Panc1 (cell line): Measurements from ENCODE around the gene SLC2A5. TPM values are rescaled to one million over a fixed set of nuclear protein-coding genes. Genes with fewer than 3 reads are reported as not detected.
"Not testable (repeated sequence)": the region's sequence is repeated elsewhere in the genome, so short reads cannot be mapped to it uniquely, and the experiment has no call there.

ENCODE experiments used
- ATAC-seq: fragments of 200-7000 bp; cut with Tn5 transposase; 2 replicates; pipeline ENCODE4 v1.9.1; 2020; ENCODE audit warnings: mild to moderate bottlenecking, moderate library complexity
- BruUV-seq: library from RNA; stranded (reverse); fragments of 400-500 nt; replicated peaks from 2 replicates; lab custom pipeline; 2021; lab: Mats Ljungman, UMichigan
- CTCF ChIA-PET: fragments of 300-600 bp; sonication (Branson Sonifier 250); formaldehyde crosslinking; loops from one replicate; lab custom pipeline; 2022; ENCODE audit warnings: antibody characterized with exemption; lab: Charles Lee
- POLR2A ChIA-PET: fragments of 300-600 bp; sonication (Branson Sonifier 250); formaldehyde crosslinking; loops from one replicate; lab custom pipeline; 2022; ENCODE audit warnings: antibody characterized with exemption; lab: Charles Lee
- DNase-seq: peaks from one replicate; pipeline ENCODE4 v3.0.0-alpha.2; 2010; ENCODE audit warnings: low read depth, low spot score
- H3K27ac ChIP-seq: 2 replicates; pipeline ENCODE4 v1.5.1; 2011; ENCODE audit warnings: mild to moderate bottlenecking, low read length, inconsistent platforms
- H3K27me3 ChIP-seq: fragments of 200-500 bp; sonication (Bioruptor generic); 2 replicates; pipeline ENCODE4 v1.6.0; 2014; ENCODE audit warnings: low read length, inconsistent platforms; ENCODE audit not compliant: control insufficient read depth, insufficient read depth
- H3K36me3 ChIP-seq: fragments of 200-500 bp; sonication (Bioruptor generic); 2 replicates; pipeline ENCODE4 v1.5.1; 2014; ENCODE audit warnings: inconsistent platforms, mild to moderate bottlenecking, low read length, moderate library complexity; ENCODE audit not compliant: control insufficient read depth, insufficient read depth
- H3K4me1 ChIP-seq: 2 replicates; pipeline ENCODE4 v1.5.1; 2011; ENCODE audit warnings: inconsistent platforms, mild to moderate bottlenecking, low read length, moderate library complexity; ENCODE audit not compliant: control insufficient read depth, insufficient read depth
- H3K4me3 ChIP-seq, 2 experiments: 2 replicates each; pipeline ENCODE4 v1.5.1; 2011 to 2012; ENCODE audit warnings: low read depth in 2 of 2, low read length in 2 of 2, mild to moderate bottlenecking in 2 of 2, inconsistent platforms in 1 of 2, moderate library complexity in 1 of 2
- H3K9me3 ChIP-seq: fragments of 200-500 bp; sonication (Bioruptor generic); 2 replicates; pipeline ENCODE4 v1.5.1; 2014; ENCODE audit warnings: low read depth, mild to moderate bottlenecking, inconsistent platforms, low read length, moderate library complexity; ENCODE audit not compliant: control insufficient read depth, insufficient read depth
- CTCF ChIP-seq: fragments of 450-650 bp; IDR thresholded peaks from 2 replicates; pipeline ENCODE4 v1.5.1; 2017; ENCODE audit warnings: mild to moderate bottlenecking
- POLR2AphosphoS5 ChIP-seq: IDR thresholded peaks from 2 replicates; pipeline ENCODE4 v1.6.1; 2012; ENCODE audit warnings: mild to moderate bottlenecking, low read depth, low read length, moderate library complexity
- REST ChIP-seq, 2 experiments: IDR thresholded peaks; 2 replicates each; pipeline ENCODE4 v1.6.1; 2011 to 2012; ENCODE audit warnings: low read depth in 2 of 2, control low read depth in 1 of 2, low read length in 1 of 2, mild to moderate bottlenecking in 1 of 2, moderate library complexity in 1 of 2; ENCODE audit not compliant: insufficient read depth in 1 of 2
- SIN3A ChIP-seq: IDR thresholded peaks from 2 replicates; pipeline ENCODE4 v1.6.1; 2012; ENCODE audit warnings: low read depth, mild to moderate bottlenecking, low read length, moderate library complexity, borderline replicate concordance; ENCODE audit not compliant: insufficient read depth
- TCF7L2 ChIP-seq: IDR thresholded peaks from 2 replicates; pipeline ENCODE4 v1.6.1; 2011; ENCODE audit warnings: mild to moderate bottlenecking, low read depth, low read length, inconsistent platforms
- in situ Hi-C: cut with HindIII; loops from 2 replicates; pipeline ENCODE4 v1.10.0; 2016; ENCODE audit warnings: low sequenced_read_pairs, low pct_unique_long_range_greater_than_20kb
- intact Hi-C: fragments of 100-400 bp; cut with micrococcal nuclease; formaldehyde crosslinking; loops from one replicate; pipeline ENCODE4 v1.10.0; 2022; ENCODE audit not compliant: unreplicated experiment
- total RNA-seq: library from RNA; stranded (reverse); gene quantifications from one replicate; pipeline ENCODE4 v1.2.1, GENCODE V29; 2021; ENCODE audit not compliant: unreplicated experiment

The SLC2A5 gene
- total RNA-seq, 1 experiment from 2014 or later = 0.26 TPM

DNA sequence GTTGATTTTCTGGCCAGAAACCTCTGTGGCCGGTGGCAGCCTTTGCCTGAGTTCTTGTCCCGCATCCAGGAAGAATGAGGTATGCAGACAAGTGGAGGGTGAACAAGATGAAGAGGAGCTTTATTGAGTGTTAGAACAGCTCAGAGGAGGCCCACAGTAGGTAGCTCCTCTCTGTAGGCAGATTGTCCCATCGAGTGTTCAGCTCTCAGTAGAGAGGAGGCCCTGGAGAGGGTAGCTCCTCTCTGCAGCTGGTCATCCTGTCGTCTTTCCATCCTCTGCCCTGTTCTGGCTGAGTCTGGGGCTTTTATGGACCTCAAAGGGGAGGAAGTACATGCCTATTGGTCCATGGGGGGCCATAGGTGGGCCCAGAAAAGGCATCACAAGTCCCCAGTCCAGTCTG is 38.4 kb downstream of the SLC2A5 start:
- H3K9me3 ChIP-seq, intact Hi-C loops, H3K27ac ChIP-seq, in situ Hi-C loops, H3K4me3 ChIP-seq, DNase-seq, CTCF ChIA-PET, H3K27me3 ChIP-seq, ATAC-seq, H3K36me3 ChIP-seq, H3K4me1 ChIP-seq, BruUV-seq: not testable (repeated sequence)
- POLR2A ChIA-PET = interaction anchor here (0.5 kb wide), 1 partner anchor 50 kb away, joined by 11 read pairs; no protein-coding TSS in a partner anchor

- POLR2A ChIA-PET = no interaction called here
- Histone ChIP-seq H3K4me1 (no peaks in the 10 kb centered on the region), H3K27me3 (no peaks in the 10 kb centered on the region), H3K27ac (no peak overlapping the region), H3K9me3 (no peaks in the 10 kb centered on the region), H3K4me3 (no peak overlapping the region), H3K36me3 (no peaks in the 10 kb centered on the region)
- no TSS peak for BruUV-seq
- in situ Hi-C loops (no loop called here), intact Hi-C loops (no loop called here)
- DNase-seq (no peak), ATAC-seq (no peak)
- CTCF ChIA-PET = interaction anchor here (0.7 kb wide), 1 partner anchor 66 kb away, joined by 4 read pairs; no protein-coding TSS in a partner anchor
- TF ChIP-seq REST (IDR thresholded peaks at IDR 0.05; ENCODE audit: insufficient read depth in 1 of 2, low read depth in 2 of 2, low read length in 1 of 2) (no peak), POLR2AphosphoS5 (no peak), CTCF (no peak), TCF7L2 (no peak)
Measured at GRCh38 chr1:9028921-9029705, 40.3 kb downstream of the SLC2A5 start.

DNA sequence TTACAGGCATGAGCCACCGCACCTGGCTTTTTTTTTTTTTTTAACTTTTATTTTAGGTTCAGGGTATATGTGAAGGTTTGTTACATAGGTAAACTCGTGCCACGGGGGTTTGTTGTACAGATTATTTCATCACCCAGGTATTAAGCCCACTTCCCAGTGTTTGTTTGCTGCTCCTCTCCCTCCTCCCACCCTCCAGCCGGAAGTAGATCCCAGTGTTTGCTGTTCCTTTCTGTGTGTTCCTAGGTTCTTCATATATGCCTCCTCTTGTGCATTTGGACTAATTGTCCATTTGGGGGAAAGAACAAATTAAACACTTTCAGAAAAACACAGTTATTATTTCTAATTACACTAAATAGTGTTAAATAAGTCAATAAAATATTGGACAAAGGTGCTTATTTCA is 42.1 kb downstream of the SLC2A5 start:
- ATAC-seq (no peak), DNase-seq (no peak)
- Histone ChIP-seq H3K36me3 (no peaks in the 10 kb centered on the region), H3K4me1 (no peaks in the 10 kb centered on the region), H3K27me3 (no peaks in the 10 kb centered on the region), H3K4me3 (no peak overlapping the region), H3K9me3 (no peaks in the 10 kb centered on the region), H3K27ac (no peak overlapping the region)
- BruUV-seq = no TSS peak
- POLR2A ChIA-PET = no interaction called here
- TF ChIP-seq SIN3A = no peak
- no peak for TF ChIP-seq POLR2AphosphoS5
- TF ChIP-seq REST (IDR thresholded peaks at IDR 0.05; ENCODE audit: insufficient read depth in 1 of 2, low read depth in 2 of 2, low read length in 1 of 2) = no peak
- TF ChIP-seq CTCF = no peak
- TF ChIP-seq TCF7L2 = no peak
- intact Hi-C loops (no loop called here), in situ Hi-C loops (no loop called here)
- CTCF ChIA-PET = no interaction called here
